ENCODE data around the gene ACOXL.
A peak's percentile ranks its signal among the peaks of the same experiment; 100 is the strongest.
"Not testable (repeated sequence)": the region's sequence is repeated elsewhere in the genome, so short reads cannot be mapped to it uniquely, and the experiment has no call there.

The ACOXL gene

DNA sequence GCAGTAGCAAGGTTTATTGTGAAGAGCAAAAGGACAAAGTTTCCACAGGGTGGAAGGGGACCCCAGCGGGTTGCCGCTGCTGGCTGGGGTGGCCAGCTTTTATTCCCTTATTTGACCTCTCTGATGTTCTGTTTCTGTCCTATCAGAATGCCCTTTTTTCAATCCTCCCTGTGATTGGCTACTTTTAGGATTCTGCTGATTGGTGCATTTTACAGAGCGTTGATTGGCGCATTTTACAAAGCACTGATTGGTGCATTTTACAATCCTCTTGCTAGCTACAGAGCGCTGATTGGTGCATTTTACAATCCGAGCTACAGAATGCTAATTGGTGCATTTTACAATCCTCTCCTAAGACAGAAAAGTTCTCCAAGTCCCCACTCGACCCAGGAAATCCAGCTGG, 123.5 kb downstream of the ACOXL start:
- DNase-seq (ENCODE audit: low read depth), result not testable (repeated sequence)

DNA sequence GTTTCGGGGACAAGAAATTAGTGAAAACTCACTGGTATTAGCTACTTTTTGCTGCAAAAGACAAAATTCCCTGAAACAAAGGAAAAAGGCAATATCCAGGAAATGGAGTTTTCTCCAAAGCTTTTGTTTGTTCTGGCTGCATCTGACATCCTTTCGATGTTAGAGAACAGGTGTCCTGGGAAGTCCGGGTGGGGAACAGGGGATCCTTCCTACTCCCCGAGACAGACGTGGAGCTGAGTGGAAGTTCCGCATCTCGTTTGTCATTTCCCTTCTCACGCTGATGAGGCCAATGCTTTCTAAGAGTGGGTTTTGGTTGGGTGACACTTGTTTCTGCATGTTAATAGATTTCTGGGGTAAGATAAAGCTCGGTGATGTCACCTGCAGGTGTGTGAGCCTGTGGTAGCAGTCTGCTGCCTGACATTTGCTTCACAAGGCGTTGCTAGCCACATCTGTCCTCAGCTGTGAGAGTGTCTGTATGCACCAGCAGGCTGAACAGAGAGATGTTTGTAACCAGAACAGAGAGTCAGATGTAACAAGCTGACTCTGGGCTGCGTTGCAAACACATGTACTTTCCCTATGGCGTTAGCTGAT, 125.9 kb downstream of the ACOXL start:
- DNase-seq (ENCODE audit: low read depth), result peak; percentile 28

DNA sequence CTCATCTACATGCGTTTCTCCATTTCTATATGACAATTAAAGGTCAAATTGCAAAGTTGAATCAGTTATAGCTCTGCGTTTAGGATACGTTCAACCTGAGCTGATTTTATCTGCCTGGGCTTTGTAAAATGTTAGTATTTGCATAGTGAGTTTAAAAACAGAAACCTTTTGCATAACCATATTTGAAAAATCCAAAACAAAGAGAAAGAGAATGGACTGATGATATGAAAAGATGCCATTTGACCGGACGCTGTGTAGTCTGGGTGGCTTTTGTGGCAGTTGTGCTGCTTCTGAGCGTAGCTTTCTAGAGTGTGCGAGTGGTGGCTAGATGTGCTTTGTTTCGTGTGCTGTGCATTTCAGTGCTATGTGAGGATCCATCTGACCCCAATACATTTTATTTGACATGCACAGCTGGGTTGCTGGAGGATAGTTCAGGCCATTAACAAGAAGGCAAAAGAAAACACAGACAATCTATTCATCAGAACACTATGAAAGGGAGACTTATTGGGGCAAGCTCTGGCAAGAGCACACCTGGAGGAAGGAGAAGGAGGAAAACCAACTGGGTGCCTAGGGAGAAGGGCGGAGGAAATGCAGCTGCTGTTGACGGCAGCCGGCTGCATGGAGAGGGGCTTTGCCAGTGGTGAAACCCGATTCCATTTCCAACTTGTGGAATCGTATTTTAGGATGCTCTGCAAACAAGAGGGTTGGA, 126.8 kb downstream of the ACOXL start:
- no peak for DNase-seq (ENCODE audit: low read depth)

DNA sequence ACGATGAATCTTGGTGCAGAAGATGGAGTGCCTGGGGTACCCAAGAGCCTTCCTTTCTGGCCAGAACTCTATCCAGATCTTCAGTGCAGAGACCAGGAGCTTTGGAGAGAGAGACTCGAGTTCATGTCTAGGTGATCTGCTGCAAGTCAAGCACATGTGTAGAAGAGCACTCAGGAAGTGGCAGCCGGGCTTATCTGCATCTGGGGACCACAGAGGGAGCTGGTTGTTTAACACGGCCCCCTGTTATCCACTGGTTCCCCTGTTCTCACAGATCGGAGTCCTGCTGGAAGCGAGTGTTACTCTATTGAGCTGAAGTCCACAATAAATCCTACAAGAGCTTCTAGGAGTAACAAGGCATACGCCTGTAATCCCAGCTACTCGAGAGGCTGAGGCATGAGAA, 128.3 kb downstream of the ACOXL start:
- DNase-seq (ENCODE audit: low read depth), result no peak

DNA sequence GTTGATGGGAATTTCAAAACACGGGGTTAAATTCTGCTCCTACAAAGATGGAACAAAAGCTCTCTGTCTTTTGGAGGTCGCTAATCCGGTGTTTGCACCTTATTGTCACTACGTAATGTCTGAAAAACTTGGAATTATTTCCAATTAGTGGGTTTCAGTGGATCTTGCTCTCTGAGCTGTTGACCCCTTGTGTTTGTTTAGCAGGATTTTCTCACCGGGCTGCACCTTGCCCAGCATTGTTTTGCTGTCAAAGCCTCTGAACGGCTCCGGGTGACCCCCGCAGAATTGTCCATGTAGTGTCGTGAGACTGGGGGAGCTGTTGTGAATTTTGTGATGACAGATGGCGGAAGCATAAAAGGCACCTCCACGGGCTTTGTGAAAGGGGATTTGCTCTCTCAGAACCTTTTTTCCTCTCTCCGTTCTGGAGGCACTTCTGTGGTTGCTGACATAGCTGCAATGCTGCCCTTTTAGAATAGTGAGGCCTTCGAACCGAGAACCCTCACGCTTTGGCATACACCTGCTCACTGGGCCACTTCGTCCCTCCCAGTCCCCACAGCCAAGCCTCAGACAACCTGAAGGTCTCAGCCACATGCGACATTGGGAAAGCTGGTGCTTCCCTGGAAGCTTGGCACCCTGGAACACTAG, 129.4 kb downstream of the ACOXL start:
- no peak for DNase-seq (ENCODE audit: low read depth)

DNA sequence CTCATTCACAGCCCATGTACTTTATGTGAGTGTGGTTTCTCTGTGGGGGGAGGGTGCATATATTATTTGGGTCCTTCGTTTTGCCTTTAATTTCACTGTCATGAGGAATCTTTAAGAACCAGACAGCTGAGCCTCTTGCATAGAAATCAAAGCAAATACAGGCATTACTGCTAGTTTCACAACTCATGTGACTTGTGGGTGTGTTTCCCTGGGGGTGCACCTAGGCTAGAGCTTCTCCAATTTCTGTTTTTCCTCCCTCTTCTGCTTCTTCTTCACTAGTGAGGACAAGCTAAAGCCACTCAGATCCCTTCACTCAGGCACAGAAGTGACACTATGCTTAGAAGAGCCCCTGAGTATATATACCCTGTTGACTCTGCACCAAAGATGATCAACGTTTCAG, 131.4 kb downstream of the ACOXL start:
- DNase-seq (ENCODE audit: low read depth), result no peak

DNA sequence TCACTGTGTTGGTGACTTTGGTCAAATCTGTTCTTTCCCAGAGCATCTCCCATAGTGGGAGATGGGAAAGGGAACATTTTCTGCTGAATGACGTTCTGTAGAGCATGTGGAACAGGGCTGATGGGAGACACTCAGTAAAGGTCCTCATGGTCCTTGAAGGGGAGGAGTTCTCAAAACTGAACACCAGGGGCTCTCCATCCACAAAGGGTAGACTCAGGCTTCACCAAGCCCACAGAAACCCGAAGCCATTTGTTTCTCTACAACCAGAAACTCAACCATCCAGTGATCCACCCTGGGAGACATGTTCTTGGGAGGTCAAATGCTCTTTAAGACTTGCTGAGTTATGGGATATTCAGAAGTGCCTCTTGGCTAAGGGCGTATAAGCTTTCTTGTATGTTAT, 131.8 kb downstream of the ACOXL start:
- no peak for DNase-seq (ENCODE audit: low read depth)

DNA sequence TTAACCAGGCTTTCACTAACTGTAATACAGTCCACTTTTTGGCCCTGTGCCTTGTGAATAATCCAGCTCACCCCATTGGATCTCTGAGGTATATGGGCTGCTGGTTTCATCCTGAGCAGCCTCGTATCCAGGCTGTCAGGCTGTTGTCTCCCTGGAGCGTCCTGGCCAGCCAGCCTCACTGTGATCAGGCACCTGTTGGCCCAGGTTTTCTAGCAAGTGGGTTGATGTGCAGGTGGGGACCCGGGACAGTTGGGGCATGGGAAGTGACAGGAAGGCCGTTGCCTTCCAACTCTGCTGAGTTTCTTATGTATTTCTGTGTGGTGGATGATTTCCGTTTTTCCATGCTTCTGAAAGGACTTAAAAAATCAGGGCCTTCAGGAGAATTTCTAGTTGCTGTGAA, 132.4 kb downstream of the ACOXL start:
- DNase-seq (ENCODE audit: low read depth), result no peak

DNA sequence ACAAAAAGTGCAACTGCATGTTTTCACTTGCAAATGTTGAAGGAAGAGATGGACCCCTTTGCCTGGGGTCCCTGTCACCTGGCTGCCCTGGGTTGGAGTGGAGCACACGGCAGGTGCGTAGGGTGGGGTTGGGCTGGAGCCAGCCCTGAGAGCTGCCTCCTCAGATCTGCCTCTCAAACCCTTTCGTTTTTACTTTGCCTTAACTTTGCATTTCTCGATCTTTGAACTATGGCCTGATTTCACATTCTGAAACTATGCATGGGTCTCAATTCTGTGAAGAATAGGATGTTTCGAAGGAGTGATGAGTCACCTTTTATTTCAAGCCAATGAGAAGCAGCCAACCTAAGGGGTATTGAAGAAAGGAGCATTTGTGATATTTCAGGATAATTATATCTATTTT, 132.8 kb downstream of the ACOXL start:
- DNase-seq (ENCODE audit: low read depth), result no peak

DNA sequence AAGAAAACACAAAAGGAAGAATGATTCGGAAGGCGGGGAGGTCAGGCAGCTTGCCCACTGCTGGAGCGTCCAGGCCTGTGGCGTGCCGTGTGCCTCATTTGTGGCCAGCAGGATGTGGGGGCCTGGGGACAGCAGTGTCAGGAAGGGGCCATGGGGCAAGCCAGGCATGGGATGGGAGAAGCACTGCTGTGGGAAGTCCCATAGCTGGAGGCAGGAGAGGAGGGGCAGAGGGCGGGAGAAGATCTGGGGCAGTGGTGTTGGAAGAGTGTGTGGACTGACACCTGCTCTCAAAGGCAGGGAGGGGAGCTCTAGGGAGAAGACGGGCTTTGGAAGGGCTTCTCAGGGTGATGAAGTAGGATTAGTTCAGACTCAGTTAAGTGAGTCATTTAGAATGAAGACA, 133.7 kb downstream of the ACOXL start:
- no peak for DNase-seq (ENCODE audit: low read depth)

DNA sequence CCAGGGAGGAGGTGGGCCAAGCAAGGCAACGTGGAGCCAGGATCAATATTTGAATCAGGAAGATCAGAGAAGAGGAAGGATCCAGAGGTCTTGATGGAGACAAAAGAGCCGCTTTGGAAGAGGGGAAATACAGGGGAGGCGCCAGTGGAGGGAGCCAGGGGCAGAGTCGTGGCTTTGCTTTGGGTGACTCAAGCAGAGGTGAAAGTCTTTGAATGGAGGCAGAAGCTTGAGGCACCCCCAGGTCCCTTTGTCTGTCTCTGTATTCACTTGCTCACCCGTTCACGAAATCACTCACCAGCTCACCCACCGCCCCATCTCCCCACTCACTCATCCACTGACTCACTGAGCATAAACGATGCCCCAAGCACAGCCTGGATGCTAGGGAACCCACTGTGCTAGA, 134.1 kb downstream of the ACOXL start:
- peak; percentile 17 for DNase-seq (ENCODE audit: low read depth)

DNA sequence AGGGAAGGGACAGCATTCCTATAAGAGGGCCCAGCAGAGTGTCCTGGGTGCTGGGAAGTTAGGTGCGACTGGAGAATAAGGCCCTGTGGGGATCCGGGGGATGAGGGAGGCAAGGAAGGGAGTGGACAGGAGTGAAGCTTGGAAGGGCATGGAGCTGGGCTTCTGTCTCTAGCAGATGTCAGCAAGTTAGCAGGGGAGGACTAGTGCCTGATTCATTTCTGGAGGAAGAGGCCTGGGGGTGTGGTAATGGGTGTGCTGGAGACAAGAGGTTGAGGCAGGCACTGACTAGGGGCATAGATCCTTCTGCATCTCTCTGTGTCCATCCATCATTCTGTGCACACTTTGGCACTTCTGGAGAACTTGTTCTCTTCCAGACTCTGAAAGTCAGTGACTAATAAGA, 134.7 kb downstream of the ACOXL start:
- no peak for DNase-seq (ENCODE audit: low read depth)

DNA sequence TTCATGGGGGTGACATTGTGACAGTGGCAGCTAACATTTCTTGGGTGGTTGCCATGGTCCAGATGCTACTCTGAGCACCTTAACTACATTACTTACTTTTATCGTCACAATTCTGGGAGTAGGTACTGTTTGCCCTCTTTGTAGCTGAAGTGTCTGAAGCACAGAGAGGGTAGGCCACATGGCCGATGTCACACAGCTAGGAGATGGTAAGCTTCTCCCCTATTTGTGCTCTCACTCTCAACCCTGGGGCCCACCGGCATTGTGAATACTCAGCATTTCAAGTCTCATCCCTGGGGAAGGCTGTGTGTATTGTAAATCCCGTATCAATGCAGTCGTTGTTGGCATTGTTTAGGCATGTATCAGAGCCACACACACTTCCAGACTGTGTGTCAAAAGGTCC, 136.6 kb downstream of the ACOXL start:
- no peak for DNase-seq (ENCODE audit: low read depth)

DNA sequence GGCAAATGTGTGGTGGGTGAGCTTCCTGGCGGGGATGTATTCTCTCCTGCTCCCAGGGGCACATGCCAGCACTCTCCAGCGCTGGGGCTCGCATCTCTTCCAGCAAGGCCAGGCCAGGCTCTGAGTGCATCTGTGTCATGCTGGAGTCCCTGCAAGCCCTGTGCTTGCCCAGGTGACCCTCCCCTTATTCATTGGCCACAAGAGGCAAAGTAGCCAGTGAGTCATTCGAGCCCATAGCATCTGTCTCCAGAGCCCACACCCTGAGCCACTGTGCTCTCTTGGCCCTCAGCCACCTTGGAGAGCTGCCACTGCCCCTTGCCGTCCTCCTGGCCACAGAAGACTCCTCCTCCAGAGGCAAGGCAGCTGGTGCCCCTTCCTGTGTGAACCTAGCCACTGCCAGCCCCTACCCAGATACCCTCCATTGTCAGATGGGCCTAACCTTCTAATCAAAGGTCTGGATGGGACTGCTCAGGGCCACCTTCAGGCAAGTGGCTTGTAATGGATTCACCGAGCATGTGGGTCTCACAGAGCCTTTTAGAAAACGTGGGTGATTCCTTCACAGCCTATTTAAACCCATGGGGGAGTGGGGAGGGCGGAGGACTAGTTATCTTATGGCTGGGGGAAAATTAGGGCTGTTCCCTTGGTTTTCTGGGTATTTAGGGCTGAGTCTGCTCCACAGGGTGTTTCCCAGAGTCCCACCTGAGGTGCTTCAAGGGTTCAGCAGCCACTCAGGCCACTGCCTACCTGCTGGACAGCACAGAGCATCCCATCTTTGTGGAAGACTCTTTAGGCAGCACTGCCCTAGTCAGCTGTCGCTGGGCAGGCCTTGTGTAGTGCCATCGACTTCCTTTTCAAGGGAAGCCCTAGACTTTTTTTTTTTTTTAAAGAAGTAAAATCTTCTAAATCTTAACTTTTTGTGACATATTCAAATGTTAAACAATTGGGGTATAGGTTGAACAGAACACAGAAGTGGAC, 137.4 kb downstream of the ACOXL start:
- DNase-seq (ENCODE audit: low read depth), result no peak

DNA sequence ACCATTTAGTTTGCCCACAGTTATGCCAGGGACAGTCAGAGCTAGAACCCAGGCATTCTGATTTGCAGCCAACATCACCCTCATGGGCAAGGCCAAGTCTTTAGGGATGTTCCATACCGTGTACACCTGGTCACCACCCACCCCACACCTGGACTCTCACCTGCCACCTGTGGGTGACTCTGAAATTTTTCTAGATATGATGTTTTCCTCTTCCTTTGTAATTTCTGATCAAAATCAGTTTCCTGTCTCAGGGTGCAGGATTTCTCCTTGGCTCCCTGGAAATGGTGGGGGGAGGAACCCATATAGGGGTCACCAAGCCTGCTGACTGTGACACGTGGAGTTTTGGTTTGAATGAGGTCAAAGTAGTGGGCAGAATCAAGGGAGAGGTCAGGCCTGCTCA, 138.2 kb downstream of the ACOXL start:
- DNase-seq (ENCODE audit: low read depth), result no peak

DNA sequence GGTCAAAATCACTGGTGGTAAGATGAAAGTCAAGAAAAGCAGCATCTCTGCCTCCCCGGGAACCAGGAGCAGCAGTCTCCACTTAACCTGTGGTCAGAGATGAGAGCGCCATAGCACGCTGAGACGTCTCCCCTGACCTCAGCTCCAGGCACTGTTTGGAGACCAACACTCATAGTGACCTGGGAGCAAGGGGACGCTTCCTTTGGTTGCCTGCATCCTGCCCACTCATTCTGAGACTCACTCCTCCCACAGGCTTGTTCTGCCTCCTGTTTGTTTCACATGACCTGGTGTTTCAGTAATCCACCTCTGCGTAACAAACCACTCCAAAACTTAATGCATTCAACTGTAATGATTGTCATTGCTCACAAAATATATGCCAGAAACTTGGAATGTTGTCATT, 139.3 kb downstream of the ACOXL start:
- DNase-seq (ENCODE audit: low read depth), result no peak

DNA sequence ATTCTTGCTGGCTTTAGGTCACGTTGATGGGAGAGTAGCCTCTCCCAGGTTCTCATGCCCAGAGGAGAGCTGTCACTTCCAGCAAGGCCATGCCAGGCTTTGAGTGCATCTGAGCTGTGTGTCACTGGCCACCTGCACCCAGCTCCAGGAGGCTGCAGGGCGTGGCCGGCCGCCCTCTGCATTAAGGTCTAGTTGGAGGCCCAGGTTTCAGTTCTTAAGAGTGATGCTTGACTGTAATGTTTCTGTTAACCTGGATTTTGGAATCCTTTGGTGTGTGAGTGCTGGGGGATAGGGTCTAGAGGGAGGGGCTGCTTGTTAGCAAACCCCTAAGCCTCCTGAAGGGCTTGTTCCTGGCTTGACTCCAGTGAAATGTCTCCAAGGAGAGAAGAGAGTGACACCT, 140.1 kb downstream of the ACOXL start:
- no peak for DNase-seq (ENCODE audit: low read depth)

DNA sequence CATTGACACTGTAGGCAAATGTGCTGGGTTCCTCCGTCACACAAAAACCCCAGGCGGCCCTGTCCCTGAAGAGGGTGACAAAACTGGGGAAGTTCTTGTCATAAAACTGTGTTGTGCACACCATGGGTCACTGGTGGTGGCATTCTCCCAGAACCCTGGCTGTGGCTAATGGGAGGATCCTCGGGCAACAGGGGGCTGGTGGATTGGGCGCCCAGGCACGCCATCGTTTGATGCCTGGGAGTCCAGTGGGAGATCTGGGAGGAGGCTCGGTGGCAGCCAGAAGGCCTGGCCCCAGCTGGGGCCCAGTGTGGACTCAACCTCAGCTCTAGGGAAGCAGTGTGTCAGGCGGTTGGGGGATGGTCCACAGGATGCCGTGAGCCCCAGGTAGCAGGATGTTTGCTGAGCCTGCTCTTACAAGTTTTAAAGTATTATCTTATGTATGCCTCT, 140.7 kb downstream of the ACOXL start:
- DNase-seq (ENCODE audit: low read depth), result no peak

DNA sequence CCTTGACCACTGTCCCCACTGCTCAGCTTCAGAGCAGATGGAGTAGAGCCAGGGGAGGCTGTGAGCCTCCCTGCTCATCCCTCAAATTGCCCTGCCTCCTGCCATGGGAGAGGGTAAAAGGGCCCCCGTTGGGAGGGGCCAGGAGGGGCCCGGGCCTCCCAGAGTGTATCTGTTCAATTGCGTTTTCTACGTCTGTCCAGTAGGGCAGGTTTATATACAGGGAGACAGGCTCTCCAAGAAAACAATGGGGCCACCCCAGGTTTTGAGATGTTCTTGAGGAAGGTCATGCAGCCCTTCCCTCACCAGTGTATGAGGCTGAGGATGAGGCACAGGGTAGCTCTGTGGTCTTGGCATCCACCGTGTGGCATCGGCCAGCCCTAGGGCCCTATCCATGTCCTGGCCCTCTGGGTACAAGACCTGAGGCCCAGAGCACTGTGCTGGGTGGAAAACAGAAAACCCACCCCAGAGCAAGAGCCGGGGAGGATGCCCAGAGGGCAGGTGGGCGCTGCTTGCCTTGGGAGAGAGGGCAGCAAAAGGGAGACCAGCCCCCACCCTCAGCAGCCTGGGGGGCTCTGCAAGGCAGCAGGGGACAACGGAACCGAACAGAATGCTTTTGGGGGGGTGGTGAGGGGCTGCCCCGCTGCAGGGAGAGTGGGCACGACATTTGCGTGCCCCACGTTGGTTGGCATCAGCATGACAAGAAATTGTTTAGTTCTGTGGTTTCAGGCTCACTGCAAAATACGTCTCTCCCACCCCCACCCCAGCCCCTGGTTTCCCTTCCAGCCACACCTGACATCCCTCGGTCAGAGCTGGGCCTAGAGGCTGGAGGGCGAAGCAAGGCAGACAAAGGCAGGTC, 141.5 kb downstream of the ACOXL start:
- DNase-seq (ENCODE audit: low read depth), result no peak

DNA sequence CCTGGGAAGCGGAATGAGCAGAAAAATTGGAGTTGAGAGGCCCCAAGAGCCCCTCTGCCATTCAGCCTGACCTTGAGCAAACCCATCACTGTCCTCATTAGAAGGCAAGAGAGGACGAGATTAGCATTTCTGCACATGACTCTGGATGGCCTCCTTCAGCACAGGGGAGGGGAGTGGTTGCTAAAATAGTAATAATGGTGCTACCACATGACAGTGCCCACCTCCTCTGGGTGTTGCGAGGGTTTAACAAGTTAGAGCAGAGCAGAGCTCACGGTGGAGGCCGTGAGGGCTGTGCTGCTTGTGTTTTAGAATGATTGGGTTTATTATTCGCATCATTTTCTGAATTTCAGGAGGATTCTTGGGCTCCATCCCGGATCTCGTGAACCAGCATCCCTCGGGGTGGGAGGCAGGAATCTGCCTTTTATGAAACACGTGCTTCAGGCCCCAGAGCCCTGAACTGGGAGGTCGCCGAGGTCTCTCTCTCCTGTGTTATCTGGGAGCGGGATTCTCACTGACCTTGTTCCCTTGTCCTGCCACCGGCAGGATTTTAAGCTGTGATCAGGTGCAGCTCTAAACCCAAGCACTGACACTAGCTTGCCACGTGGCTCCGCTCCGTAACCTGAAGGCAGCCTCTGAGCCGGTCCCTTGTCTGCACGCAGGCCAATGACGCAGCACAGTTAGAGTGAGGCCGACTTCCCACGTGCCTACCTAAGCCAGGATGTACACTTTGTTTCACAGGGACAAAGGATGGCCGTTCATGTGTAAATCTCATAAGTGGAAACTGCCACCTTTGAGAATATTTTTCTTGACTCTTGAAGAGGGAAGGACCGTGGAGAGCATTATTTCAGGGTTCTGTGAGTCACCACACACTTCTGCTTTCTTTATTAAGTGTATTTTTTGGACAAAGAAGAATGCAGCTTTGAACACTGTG, 142.3 kb downstream of the ACOXL start:
- DNase-seq (ENCODE audit: low read depth), result no peak

DNA sequence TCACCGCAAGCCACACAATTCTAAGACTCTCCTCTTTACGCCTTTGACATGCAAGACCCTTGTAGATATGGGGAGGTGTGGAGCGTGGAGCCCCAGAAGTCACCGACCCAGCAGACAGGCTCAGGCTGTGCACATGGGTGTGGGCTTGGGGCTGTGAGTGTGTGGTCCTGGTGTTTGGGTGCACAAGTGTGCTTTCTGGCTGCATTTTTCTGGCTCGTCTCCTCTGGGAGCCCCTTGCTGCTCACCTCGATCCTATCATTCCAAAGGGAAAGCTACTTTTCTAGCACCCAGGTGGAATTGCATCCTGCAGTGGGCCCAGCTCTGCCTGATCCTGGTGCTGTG, 143.0 kb downstream of the ACOXL start:
- DNase-seq (ENCODE audit: low read depth), result no peak
